ENCODE measurements around the gene LACRT. TPM values are rescaled to one million over a fixed set of nuclear protein-coding genes. Genes with fewer than 3 reads are reported as not detected.

Gene LACRT
- total and polyA plus RNA-seq, 2 experiments from 2014 or later, result not detected

DNA sequence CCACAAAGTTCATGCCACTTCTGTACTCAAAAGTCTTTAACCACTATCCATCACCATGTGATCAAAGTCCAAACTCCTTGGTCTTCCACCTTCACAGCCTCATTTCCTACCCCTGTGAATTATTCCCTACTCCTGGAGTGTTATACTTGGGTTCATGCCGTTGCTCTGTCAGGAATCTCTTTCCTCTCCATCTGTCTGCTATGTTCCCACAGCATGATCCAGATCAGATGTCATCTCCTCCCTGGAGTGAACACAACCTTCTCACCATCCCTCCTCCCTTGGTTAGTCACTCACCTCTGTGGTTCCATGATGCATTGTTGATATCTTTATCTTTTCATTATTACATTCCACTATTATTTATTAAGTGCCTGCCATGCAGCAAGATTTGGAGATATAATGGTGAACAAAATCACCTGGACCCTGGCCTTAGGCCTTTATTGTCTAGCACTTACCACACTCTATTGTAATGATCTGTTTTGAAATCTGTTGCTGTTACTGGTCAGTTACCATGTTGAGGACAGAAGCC lies 22.4 kb downstream of the LACRT start:
- WGBS (ENCODE audit: low lambda C conversion rate, missing lambda C conversion rate), result 80% methylated on average over 1 of the region's 1 CpG
- no peaks in the 10 kb centered on the region for H3K36me3 ChIP-seq (replicated peaks; ENCODE audit: insufficient read depth, low read depth)

DNA sequence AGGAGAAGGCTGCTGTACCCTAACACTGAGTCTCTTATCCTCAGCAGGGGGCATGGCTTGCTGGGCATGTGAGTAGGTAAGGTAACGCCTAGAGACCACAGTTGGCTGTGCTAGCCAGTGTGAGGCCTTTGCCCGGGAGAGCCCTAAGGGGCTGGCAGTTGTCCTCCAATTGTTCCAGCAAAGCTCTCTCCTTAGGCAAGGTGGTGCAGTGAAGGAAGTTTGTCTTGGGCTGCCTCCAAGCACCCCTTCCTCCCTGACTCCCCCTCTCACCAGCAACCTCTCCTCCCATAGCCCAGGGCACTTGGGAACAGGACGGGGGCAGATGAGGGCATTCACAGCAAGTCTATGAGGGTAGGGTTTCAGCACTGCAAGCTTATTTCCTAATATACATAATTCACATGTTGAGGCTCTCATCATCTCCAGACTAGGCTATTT lies 23.0 kb downstream of the LACRT start:
- no peak for TF ChIP-seq EZH2 (IDR thresholded peaks at IDR 0.05; ENCODE audit: borderline replicate concordance)
- TF ChIP-seq, protein P1, sequence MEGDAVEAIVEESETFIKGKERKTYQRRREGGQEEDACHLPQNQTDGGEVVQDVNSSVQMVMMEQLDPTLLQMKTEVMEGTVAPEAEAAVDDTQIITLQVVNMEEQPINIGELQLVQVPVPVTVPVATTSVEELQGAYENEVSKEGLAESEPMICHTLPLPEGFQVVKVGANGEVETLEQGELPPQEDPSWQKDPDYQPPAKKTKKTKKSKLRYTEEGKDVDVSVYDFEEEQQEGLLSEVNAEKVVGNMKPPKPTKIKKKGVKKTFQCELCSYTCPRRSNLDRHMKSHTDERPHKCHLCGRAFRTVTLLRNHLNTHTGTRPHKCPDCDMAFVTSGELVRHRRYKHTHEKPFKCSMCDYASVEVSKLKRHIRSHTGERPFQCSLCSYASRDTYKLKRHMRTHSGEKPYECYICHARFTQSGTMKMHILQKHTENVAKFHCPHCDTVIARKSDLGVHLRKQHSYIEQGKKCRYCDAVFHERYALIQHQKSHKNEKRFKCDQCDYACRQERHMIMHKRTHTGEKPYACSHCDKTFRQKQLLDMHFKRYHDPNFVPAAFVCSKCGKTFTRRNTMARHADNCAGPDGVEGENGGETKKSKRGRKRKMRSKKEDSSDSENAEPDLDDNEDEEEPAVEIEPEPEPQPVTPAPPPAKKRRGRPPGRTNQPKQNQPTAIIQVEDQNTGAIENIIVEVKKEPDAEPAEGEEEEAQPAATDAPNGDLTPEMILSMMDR (IDR thresholded peaks at IDR 0.05; ENCODE audit: poor library complexity), result no peak
- no peak for TF ChIP-seq EZH2phosphoT487 (IDR thresholded peaks at IDR 0.05; ENCODE audit: low read depth, severe bottlenecking, unreplicated experiment)
- H2AFZ ChIP-seq, result no peak overlapping the region
- H3K4me2 ChIP-seq, result no peak overlapping the region
- no peaks in the 10 kb centered on the region for H3K9me3 ChIP-seq (ENCODE audit: low read depth)
- H3K4me1 ChIP-seq (ENCODE audit: insufficient read depth), result no peaks in the 10 kb centered on the region
- H3K36me3 ChIP-seq (replicated peaks; ENCODE audit: insufficient read depth, low read depth), result no peaks in the 10 kb centered on the region
- no peaks in the 10 kb centered on the region for H3K9me2 ChIP-seq (replicated peaks; ENCODE audit: insufficient read depth)
- no peak overlapping the region for H3K4me3 ChIP-seq
- DNase-seq (ENCODE audit: low spot score), result no peak
- 93% methylated on average over 3 of the region's 3 CpGs for WGBS (ENCODE audit: low lambda C conversion rate, missing lambda C conversion rate)
- no peak overlapping the region for H3K27ac ChIP-seq
- H3K27me3 ChIP-seq, result peaks cover 51% of the 10 kb centered on the region
- H4K20me1 ChIP-seq (ENCODE audit: insufficient read depth, poor library complexity, severe bottlenecking), result no peaks in the 10 kb centered on the region
- H3K79me2 ChIP-seq, result no peaks in the 10 kb centered on the region

More for the DNA sequence above, 22.4 kb downstream of the LACRT start:
- peaks cover 45% of the 10 kb centered on the region for H3K27me3 ChIP-seq
- no peaks in the 10 kb centered on the region for H3K4me1 ChIP-seq (ENCODE audit: insufficient read depth)
- H3K27ac ChIP-seq, result no peak overlapping the region
- no peaks in the 10 kb centered on the region for H4K20me1 ChIP-seq (ENCODE audit: insufficient read depth, poor library complexity, severe bottlenecking)
- no peaks in the 10 kb centered on the region for H3K9me2 ChIP-seq (replicated peaks; ENCODE audit: insufficient read depth)
- H2AFZ ChIP-seq, result no peak overlapping the region
- TF ChIP-seq EZH2phosphoT487 (IDR thresholded peaks at IDR 0.05; ENCODE audit: low read depth, severe bottlenecking, unreplicated experiment) (no peak), EZH2 (IDR thresholded peaks at IDR 0.05; ENCODE audit: borderline replicate concordance) (no peak)
- TF ChIP-seq, protein P1 (IDR thresholded peaks at IDR 0.05; ENCODE audit: poor library complexity), result no peak
- H3K4me3 ChIP-seq, result no peak overlapping the region
- no peaks in the 10 kb centered on the region for H3K9me3 ChIP-seq (ENCODE audit: low read depth)
- no peaks in the 10 kb centered on the region for H3K79me2 ChIP-seq
- DNase-seq (ENCODE audit: low spot score), result no peak
- H3K4me2 ChIP-seq, result no peak overlapping the region

DNA sequence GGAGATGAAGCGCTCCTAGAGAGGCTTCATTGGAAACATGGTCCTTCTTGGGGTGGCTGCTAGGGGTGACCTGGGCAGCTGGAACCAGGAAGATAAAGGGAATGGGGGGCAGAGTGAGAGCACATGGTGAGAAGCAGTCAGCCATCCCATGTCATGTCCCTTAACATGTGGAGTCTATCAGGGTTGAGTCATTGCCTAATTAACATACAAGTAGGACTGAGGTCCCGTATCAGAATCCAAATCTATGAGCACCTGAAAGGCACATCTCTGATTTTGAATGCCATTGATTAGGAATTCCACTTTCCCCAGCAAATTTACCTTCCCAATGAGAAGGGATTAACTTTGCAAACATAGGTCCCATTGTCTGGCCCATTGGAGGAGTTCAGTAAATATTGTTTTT lies 25.9 kb downstream of the LACRT start:
- Histone ChIP-seq H3K9me3 (ENCODE audit: low read depth) (no peaks in the 10 kb centered on the region), H4K20me1 (ENCODE audit: insufficient read depth, poor library complexity, severe bottlenecking) (no peaks in the 10 kb centered on the region), H3K4me1 (ENCODE audit: insufficient read depth) (no peaks in the 10 kb centered on the region), H3K4me3 (no peak overlapping the region), H3K27ac (no peak overlapping the region), H2AFZ (no peak overlapping the region), H3K9me2 (replicated peaks; ENCODE audit: insufficient read depth) (no peaks in the 10 kb centered on the region), H3K36me3 (replicated peaks; ENCODE audit: insufficient read depth, low read depth) (no peaks in the 10 kb centered on the region), H3K4me2 (no peak overlapping the region), H3K79me2 (no peaks in the 10 kb centered on the region), H3K27me3 (peaks cover 38% of the 10 kb centered on the region)
- no peak for DNase-seq (ENCODE audit: low spot score)
- TF ChIP-seq EZH2phosphoT487 (IDR thresholded peaks at IDR 0.05; ENCODE audit: low read depth, severe bottlenecking, unreplicated experiment) (no peak), EZH2 (IDR thresholded peaks at IDR 0.05; ENCODE audit: borderline replicate concordance) (no peak)
- 69% methylated on average over 2 of the region's 2 CpGs for WGBS (ENCODE audit: low lambda C conversion rate, missing lambda C conversion rate)

DNA sequence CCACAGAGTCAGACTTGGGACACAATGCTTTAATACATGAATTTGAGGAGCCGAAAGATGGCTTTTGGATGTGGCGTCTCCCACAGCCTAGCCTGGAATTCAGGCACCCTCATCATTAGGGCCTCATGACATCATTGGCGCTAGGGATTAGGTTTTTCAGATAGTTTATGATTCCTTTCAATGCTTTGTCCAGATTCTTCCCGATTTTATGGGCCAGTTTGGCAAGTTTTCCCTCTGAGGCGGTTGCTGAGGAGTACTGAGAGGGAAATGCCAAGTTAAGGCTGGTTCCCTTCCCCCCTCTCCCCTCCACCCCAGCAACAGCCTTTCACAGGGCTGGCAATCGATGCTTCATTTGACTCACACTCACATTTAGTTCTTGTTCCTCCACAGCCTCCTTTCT lies 26.5 kb downstream of the LACRT start:
- Histone ChIP-seq H3K27ac (no peak overlapping the region), H4K20me1 (ENCODE audit: insufficient read depth, poor library complexity, severe bottlenecking) (no peaks in the 10 kb centered on the region), H3K36me3 (replicated peaks; ENCODE audit: insufficient read depth, low read depth) (no peaks in the 10 kb centered on the region), H3K27me3 (peaks cover 38% of the 10 kb centered on the region), H3K4me2 (no peak overlapping the region), H3K4me1 (ENCODE audit: insufficient read depth) (no peaks in the 10 kb centered on the region), H2AFZ (no peak overlapping the region), H3K9me3 (ENCODE audit: low read depth) (no peaks in the 10 kb centered on the region), H3K9me2 (replicated peaks; ENCODE audit: insufficient read depth) (no peaks in the 10 kb centered on the region), H3K4me3 (no peak overlapping the region), H3K79me2 (no peaks in the 10 kb centered on the region)
- TF ChIP-seq, protein P1 (IDR thresholded peaks at IDR 0.05; ENCODE audit: poor library complexity), result no peak
- no peak for TF ChIP-seq EZH2 (IDR thresholded peaks at IDR 0.05; ENCODE audit: borderline replicate concordance)
- TF ChIP-seq EZH2phosphoT487 (IDR thresholded peaks at IDR 0.05; ENCODE audit: low read depth, severe bottlenecking, unreplicated experiment), result no peak
- DNase-seq (ENCODE audit: low spot score), result no peak
- 78% methylated on average over 6 of the region's 6 CpGs for WGBS (ENCODE audit: low lambda C conversion rate, missing lambda C conversion rate)
